IPS-18c (cell line): Measurements from ENCODE around the gene PDE8B.

Experiments
- H3K4me3 ChIP-seq: 2 replicates; pipeline ENCODE4 v1.7.0; 2013; ENCODE audit warnings: low read depth, mild to moderate bottlenecking, low read length, moderate library complexity; ENCODE audit not compliant: insufficient read depth
- H3K9me3 ChIP-seq: one replicate; pipeline ENCODE4 v1.6.1; 2013; ENCODE audit warnings: mild to moderate bottlenecking, low read length, moderate library complexity; ENCODE audit not compliant: control insufficient read depth, insufficient read depth

Gene PDE8B

GRCh38 chr5:77300451-77300850, 90.0 kb downstream of the PDE8B start:
- no peak overlapping the region for H3K4me3 ChIP-seq

GRCh38 chr5:77301447-77301883, 91.0 kb downstream of the PDE8B start:
- Histone ChIP-seq H3K4me3 (no peak overlapping the region), H3K9me3 (no peaks in the 10 kb centered on the region)

More at GRCh38 chr5:77300451-77300850, 90.0 kb downstream of the PDE8B start:
- no peaks in the 10 kb centered on the region for H3K9me3 ChIP-seq

GRCh38 chr5:77302247-77302646, 91.8 kb downstream of the PDE8B start:
- no peak overlapping the region for H3K4me3 ChIP-seq
- no peaks in the 10 kb centered on the region for H3K9me3 ChIP-seq

- Histone ChIP-seq H3K9me3 (no peaks in the 10 kb centered on the region), H3K4me3 (no peak overlapping the region)
Observed at GRCh38 chr5:77302653-77303052, 92.2 kb downstream of the PDE8B start.

- no peak overlapping the region for H3K4me3 ChIP-seq
- H3K9me3 ChIP-seq, result no peaks in the 10 kb centered on the region
Observed at GRCh38 chr5:77304388-77304787, 93.9 kb downstream of the PDE8B start.

- Histone ChIP-seq H3K4me3 (no peak overlapping the region), H3K9me3 (no peaks in the 10 kb centered on the region)
Observed at GRCh38 chr5:77305222-77305846, 94.9 kb downstream of the PDE8B start.

- H3K9me3 ChIP-seq, result no peaks in the 10 kb centered on the region
- H3K4me3 ChIP-seq, result no peak overlapping the region
Observed at GRCh38 chr5:77305956-77306355, 95.5 kb downstream of the PDE8B start.

- no peak overlapping the region for H3K4me3 ChIP-seq
- no peaks in the 10 kb centered on the region for H3K9me3 ChIP-seq
Observed at GRCh38 chr5:77306531-77306930, 96.1 kb downstream of the PDE8B start.

GRCh38 chr5:77308154-77308960, 97.9 kb downstream of the PDE8B start:
- no peak overlapping the region for H3K4me3 ChIP-seq
- no peaks in the 10 kb centered on the region for H3K9me3 ChIP-seq

GRCh38 chr5:77309140-77309539, 98.7 kb downstream of the PDE8B start:
- Histone ChIP-seq H3K9me3 (no peaks in the 10 kb centered on the region), H3K4me3 (no peak overlapping the region)

GRCh38 chr5:77310494-77311213, 100.2 kb downstream of the PDE8B start:
- Histone ChIP-seq H3K9me3 (no peaks in the 10 kb centered on the region), H3K4me3 (no peak overlapping the region)

GRCh38 chr5:77311214-77311571, 100.7 kb downstream of the PDE8B start:
- Histone ChIP-seq H3K4me3 (no peak overlapping the region), H3K9me3 (no peaks in the 10 kb centered on the region)

GRCh38 chr5:77312413-77312812, 101.9 kb downstream of the PDE8B start:
- Histone ChIP-seq H3K4me3 (no peak overlapping the region), H3K9me3 (no peaks in the 10 kb centered on the region)

GRCh38 chr5:77316871-77317661, 106.6 kb downstream of the PDE8B start:
- H3K4me3 ChIP-seq, result no peak overlapping the region
- no peaks in the 10 kb centered on the region for H3K9me3 ChIP-seq

GRCh38 chr5:77318060-77318459, 107.6 kb downstream of the PDE8B start:
- no peak overlapping the region for H3K4me3 ChIP-seq
- H3K9me3 ChIP-seq, result no peaks in the 10 kb centered on the region

- no peak overlapping the region for H3K4me3 ChIP-seq
- no peaks in the 10 kb centered on the region for H3K9me3 ChIP-seq
Observed at GRCh38 chr5:77319117-77319804, 108.8 kb downstream of the PDE8B start.
